Measurements from ENCODE around the gene NIM1K. TPM values are rescaled to one million over a fixed set of nuclear protein-coding genes. Genes with fewer than 3 reads are reported as not detected.
"Not testable (repeated sequence)": the region's sequence is repeated elsewhere in the genome, so short reads cannot be mapped to it uniquely, and the experiment has no call there.

Gene NIM1K
- total RNA-seq, 1 donor from 2014 or later = 0.13 TPM

DNA sequence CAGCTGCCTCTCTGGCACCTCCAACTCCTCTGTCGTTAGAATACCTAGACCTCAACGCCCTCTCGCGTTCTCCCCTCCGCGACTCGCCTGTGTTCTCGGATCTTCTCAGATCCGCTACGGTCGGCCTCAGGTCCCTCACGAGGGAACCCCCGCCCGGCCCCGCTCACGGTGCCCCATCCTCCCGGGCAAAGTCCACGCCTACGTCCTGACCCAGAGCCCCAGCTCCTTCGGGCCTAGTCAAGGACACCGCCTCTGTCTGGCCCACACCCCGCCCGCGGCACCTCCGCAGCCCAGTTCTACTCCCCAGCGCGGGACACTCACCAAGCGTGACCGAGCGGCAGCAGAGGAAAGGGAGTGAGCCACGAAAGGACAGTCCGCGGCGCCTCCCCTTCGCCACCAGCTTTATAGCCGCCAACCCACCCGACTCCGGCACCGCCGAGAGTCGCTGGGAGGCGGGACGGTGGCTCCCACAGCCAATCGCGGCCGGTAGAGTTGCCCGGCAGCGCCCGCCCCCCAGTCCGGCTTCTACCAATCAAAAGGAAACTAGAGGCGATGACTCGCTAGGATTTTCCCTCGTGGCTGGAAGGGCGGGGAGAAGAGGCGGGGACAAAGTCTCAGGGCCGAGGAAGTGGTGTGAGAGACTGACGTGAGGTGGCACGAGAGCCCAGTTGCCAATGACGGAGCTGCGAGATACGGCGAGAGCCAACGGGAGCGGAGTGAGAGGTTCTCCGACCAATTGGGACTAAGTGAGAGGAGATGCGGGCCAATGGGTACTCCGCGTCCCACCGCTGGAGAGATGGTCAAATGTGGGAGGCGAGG is 121.2 kb downstream of the NIM1K start, which contains the start of gene HMGCS1:
HMGCS1 (minus strand) TSS at position 378 of the 819 bp plus-strand sequence. CDS start 14,447 bp downstream, outside the sequence.
- peak; percentile 100 for DNase-seq (ENCODE audit: low read depth in 2 of 2)

DNA sequence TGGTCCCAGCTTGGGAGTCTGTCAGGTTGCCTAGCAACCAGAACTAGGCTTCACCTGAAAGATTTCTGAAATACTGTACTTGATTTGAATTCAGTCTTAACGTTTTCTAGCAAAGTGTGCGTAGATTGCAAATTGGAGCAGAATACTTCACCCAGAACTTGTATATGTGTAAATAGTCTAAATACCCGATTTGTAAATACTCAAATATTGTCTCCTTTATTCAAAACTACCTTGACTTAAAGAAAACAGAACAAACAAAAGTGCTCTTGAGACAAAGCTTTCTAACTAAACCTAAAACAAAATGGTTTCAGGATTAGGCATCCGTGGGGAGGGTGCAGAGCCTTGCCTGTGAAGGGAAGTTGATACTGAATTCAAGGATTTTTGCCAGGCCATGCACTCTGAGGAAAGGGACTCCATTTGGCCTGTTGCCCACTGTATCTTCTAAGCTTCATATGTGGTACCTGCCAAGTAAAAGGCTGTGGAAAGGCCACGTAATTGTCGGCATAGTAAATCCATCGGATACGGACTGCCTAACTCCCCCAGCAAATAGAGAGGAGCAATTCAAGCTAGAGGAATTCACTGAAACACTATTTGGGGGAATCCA is 121.9 kb downstream of the NIM1K start:
- no peak for DNase-seq (ENCODE audit: low read depth in 2 of 2)

DNA sequence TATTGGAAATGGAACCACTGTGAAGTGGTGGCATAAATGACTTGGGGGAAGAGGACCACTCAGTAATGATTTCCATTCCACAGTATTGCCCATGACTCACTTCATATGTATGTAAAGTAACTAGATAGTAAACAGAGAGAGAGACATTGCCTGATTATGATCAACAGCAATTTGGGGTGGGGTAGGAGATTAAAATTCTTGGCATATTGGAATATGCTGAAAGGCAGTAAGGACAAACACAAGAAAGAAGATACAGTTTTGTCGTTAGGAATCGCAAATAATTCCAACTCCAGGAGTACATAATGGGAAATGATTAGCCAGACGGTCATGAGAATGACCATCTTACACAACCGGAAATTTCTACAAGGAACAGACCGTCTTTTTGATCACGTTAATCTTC is 122.7 kb downstream of the NIM1K start:
- DNase-seq (ENCODE audit: low read depth in 2 of 2) = no peak

DNA sequence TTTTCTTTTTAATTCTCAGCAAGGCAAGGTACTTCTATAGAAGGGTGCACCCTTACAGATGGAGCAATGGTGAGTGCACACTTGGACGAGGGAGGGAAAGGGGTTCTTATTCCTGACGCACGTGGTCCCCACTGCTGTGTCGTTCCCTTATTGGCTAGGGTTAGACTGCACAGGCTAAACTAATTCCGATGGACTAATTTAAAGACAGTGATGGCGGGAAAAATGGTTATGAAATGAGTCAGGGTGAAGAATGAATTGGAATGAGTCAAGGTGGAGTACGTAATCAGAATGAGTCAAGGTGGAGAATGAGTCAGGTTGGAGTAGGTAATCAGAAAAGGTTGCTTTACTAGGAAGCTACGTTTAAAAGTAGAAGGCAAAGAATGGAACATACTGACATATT is 123.2 kb downstream of the NIM1K start:
- DNase-seq (ENCODE audit: low read depth in 2 of 2) = no peak

DNA sequence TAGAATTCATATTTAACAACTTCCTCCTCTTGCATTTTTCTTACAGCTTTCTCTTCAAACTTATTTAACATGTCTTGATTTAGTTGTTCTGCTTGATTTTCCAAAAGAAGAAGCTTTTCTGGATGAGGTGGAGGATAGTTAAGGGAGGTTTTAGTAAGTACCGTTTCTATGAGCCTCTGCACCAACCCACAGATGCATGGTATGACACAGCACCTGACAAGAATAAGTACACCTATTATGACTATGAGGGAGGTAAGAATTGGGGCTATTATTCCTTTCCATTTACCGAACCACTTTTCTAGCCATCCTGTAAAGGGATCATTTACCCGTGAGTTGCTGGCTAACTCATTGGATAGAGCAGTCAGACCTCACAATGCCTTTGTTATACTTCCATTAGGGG is 123.7 kb downstream of the NIM1K start:
- no peak for DNase-seq (ENCODE audit: low read depth in 2 of 2)

DNA sequence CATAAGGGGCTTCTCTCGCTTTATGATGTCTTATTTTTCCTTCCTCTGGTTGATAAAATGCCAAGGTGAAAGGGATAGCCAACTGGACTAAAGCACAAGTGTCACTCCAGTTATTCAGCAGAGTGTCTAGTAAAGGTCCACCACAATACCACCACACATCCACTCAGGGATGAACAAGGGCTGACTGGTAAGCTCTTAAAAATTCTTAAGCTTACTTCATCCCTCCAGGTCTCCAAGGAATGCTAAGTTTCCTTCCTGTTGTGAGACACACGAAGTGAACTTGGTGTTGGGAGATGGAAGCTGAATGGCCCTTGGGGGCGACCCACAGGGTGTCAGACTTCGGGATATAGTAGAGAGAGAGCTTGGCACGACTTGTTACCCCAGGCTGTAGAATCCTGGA is 124.4 kb downstream of the NIM1K start:
- DNase-seq (ENCODE audit: low read depth in 2 of 2) = no peak

DNA sequence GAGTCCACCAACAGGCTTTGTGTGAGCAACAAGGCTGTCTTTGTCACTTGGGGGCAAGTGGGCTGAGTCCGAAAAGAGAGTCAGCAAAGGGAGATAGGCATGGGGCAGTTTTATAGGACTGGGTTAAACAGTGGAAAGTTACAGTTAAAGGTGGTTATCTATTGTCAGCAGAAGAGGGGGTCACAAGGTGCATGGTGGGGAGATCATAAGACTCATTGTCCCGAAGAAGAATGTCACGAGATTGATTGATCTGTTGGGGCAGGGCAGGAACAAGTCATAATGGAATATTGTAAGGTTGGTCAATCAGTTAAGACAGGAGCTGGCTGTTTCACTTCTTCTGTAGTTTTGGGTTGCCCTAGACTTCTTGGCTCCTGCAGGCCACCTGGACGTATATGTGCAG is 128.8 kb downstream of the NIM1K start:
- no peak for DNase-seq (ENCODE audit: low read depth in 2 of 2)

DNA sequence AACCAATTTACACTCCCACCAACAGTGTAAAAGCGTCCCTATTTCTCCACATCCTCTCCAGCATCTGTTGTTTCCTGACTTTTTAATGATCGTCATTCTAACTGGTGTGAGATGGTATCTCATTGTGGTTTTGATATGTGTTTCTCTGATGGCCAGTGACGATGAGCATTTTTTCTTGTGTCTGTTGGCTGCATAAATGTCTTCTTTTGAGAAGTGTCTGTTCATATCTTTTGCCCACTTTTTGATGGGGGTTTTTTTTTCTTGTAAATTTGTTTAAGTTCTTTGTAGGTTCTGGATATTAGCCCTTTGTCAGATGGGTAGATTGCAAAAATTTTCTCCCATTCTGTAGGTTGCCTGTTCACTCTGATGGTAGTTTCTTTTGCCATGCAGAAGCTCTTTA is 131.5 kb downstream of the NIM1K start:
- DNase-seq (ENCODE audit: low read depth in 2 of 2) = not testable (repeated sequence)

DNA sequence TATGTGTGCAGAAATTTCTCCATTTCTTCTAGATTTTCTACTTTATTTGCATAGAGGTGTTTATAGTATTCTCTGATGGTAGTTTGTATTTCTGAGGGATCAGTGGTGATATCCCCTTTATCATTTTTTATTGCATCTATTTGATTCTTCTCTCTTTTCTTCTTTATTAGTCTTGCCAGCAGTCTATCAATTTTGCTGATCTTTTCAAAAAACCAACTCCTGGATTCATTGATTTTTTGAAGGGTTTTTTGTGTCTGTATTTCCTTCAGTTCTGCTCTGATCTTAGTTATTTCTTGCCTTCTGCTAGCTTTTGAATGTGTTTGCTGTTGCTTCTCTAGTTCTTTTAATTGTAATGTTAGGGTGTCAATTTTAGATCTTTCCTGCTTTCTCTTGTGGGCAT is 133.6 kb downstream of the NIM1K start:
- not testable (repeated sequence) for DNase-seq (ENCODE audit: low read depth in 2 of 2)

Other genes starting within 250 kb of the NIM1K start
- gene ANXA2R, start 151.9 kb upstream of the NIM1K start, total RNA-seq = 6.0 and 9.6 TPM in 2 replicates
- gene ZNF131, start 71.3 kb upstream of the NIM1K start, total RNA-seq = 16.9 and 21.2 TPM in 2 replicates
- gene HMGCS1, start 121.2 kb downstream of the NIM1K start, total RNA-seq = 42.7 and 73.2 TPM in 2 replicates
- 1.2 and 2.1 TPM in 2 replicates for gene CCL28, start 220.2 kb downstream of the NIM1K start, total RNA-seq

Data from dermis microvascular lymphatic vessel endothelial cell (primary cell).